ENCODE data around the gene PPP1R1B.

DNA sequence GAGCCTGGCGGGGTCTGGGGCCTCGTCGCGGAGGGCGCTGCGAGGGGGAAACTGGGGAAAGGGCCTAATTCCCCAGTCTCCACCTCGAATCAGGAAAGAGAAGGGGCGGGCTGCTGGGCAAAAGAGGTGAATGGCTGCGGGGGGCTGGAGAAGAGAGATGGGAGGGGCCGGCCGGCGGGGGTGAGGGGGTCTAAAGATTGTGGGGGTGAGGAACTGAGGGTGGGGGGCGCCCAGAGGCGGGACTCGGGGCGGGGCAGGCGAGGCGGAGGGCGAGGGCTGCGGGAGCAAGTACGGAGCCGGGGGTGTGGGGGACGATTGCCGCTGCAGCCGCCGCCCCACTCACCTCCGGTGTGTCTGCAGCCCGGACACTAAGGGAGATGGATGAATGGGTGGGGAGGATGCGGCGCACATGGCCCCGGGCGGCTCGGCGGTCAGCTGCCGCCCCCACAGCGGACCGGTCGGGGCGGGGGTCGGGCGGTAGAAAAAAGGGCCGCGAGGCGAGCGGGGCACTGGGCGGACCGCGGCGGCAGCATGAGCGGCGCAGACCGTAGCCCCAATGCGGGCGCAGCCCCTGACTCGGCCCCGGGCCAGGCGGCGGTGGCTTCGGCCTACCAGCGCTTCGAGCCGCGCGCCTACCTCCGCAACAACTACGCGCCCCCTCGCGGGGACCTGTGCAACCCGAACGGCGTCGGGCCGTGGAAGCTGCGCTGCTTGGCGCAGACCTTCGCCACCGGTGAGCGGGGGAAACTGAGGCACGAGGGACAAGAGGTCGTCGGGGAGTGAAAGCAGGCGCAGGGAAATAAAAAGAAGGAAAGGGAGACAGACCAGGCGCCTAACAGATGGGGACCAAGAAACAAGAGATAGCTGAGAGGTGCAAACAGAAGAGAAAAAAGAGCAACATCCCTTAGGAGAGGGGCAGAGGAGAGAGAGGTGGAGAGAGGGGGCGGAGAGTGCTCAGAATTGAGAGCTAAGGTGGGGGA lies 41.5 kb downstream of the PPP1R1B start, which contains the start of gene PNMT:
- no peak for TF ChIP-seq POLR2A (IDR thresholded peaks at IDR 0.05)
- peak in 3 of 4 experiments; percentile 36 to 55 (median 40) for TF ChIP-seq CTCF (IDR thresholded peaks at IDR 0.05)
- no peak for TF ChIP-seq POLR2AphosphoS5 (IDR thresholded peaks at IDR 0.05)

Measured in sigmoid colon (tissue), 4 donors.